ENCODE results near the gene MAGEB1. TPM values are rescaled to one million over a fixed set of nuclear protein-coding genes. Genes with fewer than 3 reads are reported as not detected.

MAGEB1 gene, protein sequence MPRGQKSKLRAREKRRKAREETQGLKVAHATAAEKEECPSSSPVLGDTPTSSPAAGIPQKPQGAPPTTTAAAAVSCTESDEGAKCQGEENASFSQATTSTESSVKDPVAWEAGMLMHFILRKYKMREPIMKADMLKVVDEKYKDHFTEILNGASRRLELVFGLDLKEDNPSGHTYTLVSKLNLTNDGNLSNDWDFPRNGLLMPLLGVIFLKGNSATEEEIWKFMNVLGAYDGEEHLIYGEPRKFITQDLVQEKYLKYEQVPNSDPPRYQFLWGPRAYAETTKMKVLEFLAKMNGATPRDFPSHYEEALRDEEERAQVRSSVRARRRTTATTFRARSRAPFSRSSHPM
- total RNA-seq, result not detected
- not detected for polyA plus RNA-seq

- Histone ChIP-seq H3K9ac (ENCODE audit: low read depth in 1 of 2, low read length in 2 of 2) (no peak within 1 kb of the TSS), H3K27ac (ENCODE audit: low read depth in 1 of 2, low read length in 2 of 2) (no peak within 1 kb of the TSS), H3K4me3 (ENCODE audit: low read depth in 1 of 3, low read length in 3 of 3) (no peak within 1 kb of the TSS), H3K27me3 (ENCODE audit: control insufficient read depth in 4 of 4, insufficient read depth in 4 of 4, low read length in 3 of 4) (no peaks in the 10 kb centered on the region), H3K9me3 (ENCODE audit: control insufficient read depth in 4 of 4, low read length in 3 of 4) (no peaks in the 10 kb centered on the region), H3K36me3 (ENCODE audit: control insufficient read depth in 4 of 4, insufficient read depth in 3 of 4, low read depth in 1 of 4, low read length in 3 of 4) (no peaks in the 10 kb centered on the region), H3K4me1 (ENCODE audit: control insufficient read depth in 4 of 4, insufficient read depth in 4 of 4, low read length in 3 of 4) (no peaks in the 10 kb centered on the region)
- 92% methylated on average over 37 of the region's 38 CpGs for WGBS
- no peak for TF ChIP-seq HNF4A (conservative IDR thresholded peaks at IDR 0.05)
- no peak for TF ChIP-seq CTCF (IDR thresholded peaks at IDR 0.05; ENCODE audit: low read depth, low read length, missing input control)
- TF ChIP-seq GABPA (IDR thresholded peaks at IDR 0.05 in 1 of 2, conservative IDR thresholded peaks at IDR 0.05 in 1 of 2), result no peak
- TF ChIP-seq, protein P1, sequence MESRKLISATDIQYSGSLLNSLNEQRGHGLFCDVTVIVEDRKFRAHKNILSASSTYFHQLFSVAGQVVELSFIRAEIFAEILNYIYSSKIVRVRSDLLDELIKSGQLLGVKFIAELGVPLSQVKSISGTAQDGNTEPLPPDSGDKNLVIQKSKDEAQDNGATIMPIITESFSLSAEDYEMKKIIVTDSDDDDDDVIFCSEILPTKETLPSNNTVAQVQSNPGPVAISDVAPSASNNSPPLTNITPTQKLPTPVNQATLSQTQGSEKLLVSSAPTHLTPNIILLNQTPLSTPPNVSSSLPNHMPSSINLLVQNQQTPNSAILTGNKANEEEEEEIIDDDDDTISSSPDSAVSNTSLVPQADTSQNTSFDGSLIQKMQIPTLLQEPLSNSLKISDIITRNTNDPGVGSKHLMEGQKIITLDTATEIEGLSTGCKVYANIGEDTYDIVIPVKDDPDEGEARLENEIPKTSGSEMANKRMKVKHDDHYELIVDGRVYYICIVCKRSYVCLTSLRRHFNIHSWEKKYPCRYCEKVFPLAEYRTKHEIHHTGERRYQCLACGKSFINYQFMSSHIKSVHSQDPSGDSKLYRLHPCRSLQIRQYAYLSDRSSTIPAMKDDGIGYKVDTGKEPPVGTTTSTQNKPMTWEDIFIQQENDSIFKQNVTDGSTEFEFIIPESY (IDR thresholded peaks at IDR 0.05), result no peak
- no peak for TF ChIP-seq NR2F2 (IDR thresholded peaks at IDR 0.05)
- TF ChIP-seq YY1 (IDR thresholded peaks at IDR 0.05), result no peak
- no peak for TF ChIP-seq HNF4G (IDR thresholded peaks at IDR 0.05)
- TF ChIP-seq RAD21 (IDR thresholded peaks at IDR 0.05), result no peak
- TF ChIP-seq RXRA (IDR thresholded peaks at IDR 0.05), result no peak
- no peak for TF ChIP-seq JUND (IDR thresholded peaks at IDR 0.05)
- TF ChIP-seq, protein P2, sequence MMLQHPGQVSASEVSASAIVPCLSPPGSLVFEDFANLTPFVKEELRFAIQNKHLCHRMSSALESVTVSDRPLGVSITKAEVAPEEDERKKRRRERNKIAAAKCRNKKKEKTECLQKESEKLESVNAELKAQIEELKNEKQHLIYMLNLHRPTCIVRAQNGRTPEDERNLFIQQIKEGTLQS (IDR thresholded peaks at IDR 0.05), result no peak
- TF ChIP-seq, protein P3, sequence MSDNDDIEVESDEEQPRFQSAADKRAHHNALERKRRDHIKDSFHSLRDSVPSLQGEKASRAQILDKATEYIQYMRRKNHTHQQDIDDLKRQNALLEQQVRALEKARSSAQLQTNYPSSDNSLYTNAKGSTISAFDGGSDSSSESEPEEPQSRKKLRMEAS (IDR thresholded peaks at IDR 0.05), result no peak
- no peak for TF ChIP-seq FOXA2 (IDR thresholded peaks at IDR 0.05)
- no peak for TF ChIP-seq EGR1 (IDR thresholded peaks at IDR 0.05; ENCODE audit: low read depth in 2 of 2)
- TF ChIP-seq TAF1 (conservative IDR thresholded peaks at IDR 0.05), result no peak
- no peak for TF ChIP-seq REST (IDR thresholded peaks at IDR 0.05)
- no peak for TF ChIP-seq SP1 (IDR thresholded peaks at IDR 0.05)
- DNase-seq (ENCODE audit: low spot score), result no peak
Measured at GRCh38 chrX:30246769-30247489, at the start of gene MAGEB1. TSS of gene MAGEB1 (plus strand) at chrX:30247146. CDS start at chrX:30250494, 3,348 bp downstream.

Measured in liver (tissue), 9 donors.